ENCODE data around the gene OMA1.

OMA1 gene

GRCh38 chr1:58457023-58457635 lies 89.4 kb downstream of the OMA1 start:
- Histone ChIP-seq H3K9me3 (ENCODE audit: insufficient read depth, low read depth, low read length) (no peaks in the 10 kb centered on the region), H3K4me1 (ENCODE audit: insufficient read depth, low read length) (peaks cover 14% of the 10 kb centered on the region), H3K27me3 (ENCODE audit: insufficient read depth, low read length) (no peaks in the 10 kb centered on the region), H3K4me3 (ENCODE audit: low read length) (no peak overlapping the region), H3K9ac (ENCODE audit: low read depth, low read length) (no peak overlapping the region), H3K27ac (ENCODE audit: low read depth, low read length) (no peak overlapping the region), H3K36me3 (ENCODE audit: insufficient read depth, low read length) (no peaks in the 10 kb centered on the region)
- 93% methylated on average over 11 of the region's 11 CpGs for WGBS

- Histone ChIP-seq H3K27ac (ENCODE audit: low read depth, low read length) (no peak overlapping the region), H3K36me3 (ENCODE audit: insufficient read depth, low read length) (no peaks in the 10 kb centered on the region), H3K4me1 (ENCODE audit: insufficient read depth, low read length) (peaks cover 14% of the 10 kb centered on the region), H3K27me3 (ENCODE audit: insufficient read depth, low read length) (no peaks in the 10 kb centered on the region), H3K4me3 (ENCODE audit: low read length) (no peak overlapping the region), H3K9ac (ENCODE audit: low read depth, low read length) (no peak overlapping the region), H3K9me3 (ENCODE audit: insufficient read depth, low read depth, low read length) (no peaks in the 10 kb centered on the region)
- WGBS, result 86% methylated on average over 3 of the region's 3 CpGs
Measured at GRCh38 chr1:58456470-58456869, 90.1 kb downstream of the OMA1 start.

- 89% methylated on average over 6 of the region's 6 CpGs for WGBS
- H3K9ac ChIP-seq (ENCODE audit: low read depth, low read length), result no peak overlapping the region
- no peaks in the 10 kb centered on the region for H3K36me3 ChIP-seq (ENCODE audit: insufficient read depth, low read length)
- H3K4me1 ChIP-seq (ENCODE audit: insufficient read depth, low read length), result peaks cover 14% of the 10 kb centered on the region
- H3K9me3 ChIP-seq (ENCODE audit: insufficient read depth, low read depth, low read length), result no peaks in the 10 kb centered on the region
- H3K27ac ChIP-seq (ENCODE audit: low read depth, low read length), result no peak overlapping the region
- no peak overlapping the region for H3K4me3 ChIP-seq (ENCODE audit: low read length)
- H3K27me3 ChIP-seq (ENCODE audit: insufficient read depth, low read length), result no peaks in the 10 kb centered on the region
Measured at GRCh38 chr1:58454807-58455206, 91.7 kb downstream of the OMA1 start.

GRCh38 chr1:58454385-58454784 lies 92.1 kb downstream of the OMA1 start:
- 70% methylated on average over 11 of the region's 11 CpGs for whole genome bisulfite sequencing
- Histone ChIP-seq H3K4me3 (ENCODE audit: low read length) (no peak overlapping the region), H3K9me3 (ENCODE audit: insufficient read depth, low read depth, low read length) (no peaks in the 10 kb centered on the region), H3K27me3 (ENCODE audit: insufficient read depth, low read length) (no peaks in the 10 kb centered on the region), H3K9ac (ENCODE audit: low read depth, low read length) (no peak overlapping the region), H3K36me3 (ENCODE audit: insufficient read depth, low read length) (no peaks in the 10 kb centered on the region), H3K4me1 (ENCODE audit: insufficient read depth, low read length) (peaks cover 14% of the 10 kb centered on the region), H3K27ac (ENCODE audit: low read depth, low read length) (no peak overlapping the region)

GRCh38 chr1:58451560-58452191 lies 94.8 kb downstream of the OMA1 start:
- Histone ChIP-seq H3K4me1 (ENCODE audit: insufficient read depth, low read length) (peaks cover 28% of the 10 kb centered on the region), H3K9me3 (ENCODE audit: insufficient read depth, low read depth, low read length) (no peaks in the 10 kb centered on the region), H3K9ac (ENCODE audit: low read depth, low read length) (no peak overlapping the region), H3K36me3 (ENCODE audit: insufficient read depth, low read length) (no peaks in the 10 kb centered on the region), H3K27ac (ENCODE audit: low read depth, low read length) (no peak overlapping the region), H3K27me3 (ENCODE audit: insufficient read depth, low read length) (no peaks in the 10 kb centered on the region), H3K4me3 (ENCODE audit: low read length) (no peak overlapping the region)
- 91% methylated on average over 12 of the region's 14 CpGs for WGBS

GRCh38 chr1:58447886-58448285 lies 98.6 kb downstream of the OMA1 start:
- H3K27me3 ChIP-seq (ENCODE audit: insufficient read depth, low read length), result no peaks in the 10 kb centered on the region
- H3K4me3 ChIP-seq (ENCODE audit: low read length), result no peak overlapping the region
- no peaks in the 10 kb centered on the region for H3K36me3 ChIP-seq (ENCODE audit: insufficient read depth, low read length)
- H3K4me1 ChIP-seq (ENCODE audit: insufficient read depth, low read length), result peaks cover 19% of the 10 kb centered on the region
- H3K9me3 ChIP-seq (ENCODE audit: insufficient read depth, low read depth, low read length), result no peaks in the 10 kb centered on the region
- H3K9ac ChIP-seq (ENCODE audit: low read depth, low read length), result no peak overlapping the region
- no peak overlapping the region for H3K27ac ChIP-seq (ENCODE audit: low read depth, low read length)
- WGBS, result 79% methylated on average over 2 of the region's 2 CpGs

GRCh38 chr1:58447042-58447441 lies 99.5 kb downstream of the OMA1 start:
- 69% methylated on average over 3 of the region's 3 CpGs for WGBS
- no peak overlapping the region for H3K9ac ChIP-seq (ENCODE audit: low read depth, low read length)
- H3K4me1 ChIP-seq (ENCODE audit: insufficient read depth, low read length), result peaks cover 19% of the 10 kb centered on the region
- no peak overlapping the region for H3K4me3 ChIP-seq (ENCODE audit: low read length)
- H3K27me3 ChIP-seq (ENCODE audit: insufficient read depth, low read length), result no peaks in the 10 kb centered on the region
- no peaks in the 10 kb centered on the region for H3K36me3 ChIP-seq (ENCODE audit: insufficient read depth, low read length)
- H3K27ac ChIP-seq (ENCODE audit: low read depth, low read length), result no peak overlapping the region
- no peaks in the 10 kb centered on the region for H3K9me3 ChIP-seq (ENCODE audit: insufficient read depth, low read depth, low read length)

GRCh38 chr1:58446368-58446767 lies 100.2 kb downstream of the OMA1 start:
- Histone ChIP-seq H3K27me3 (ENCODE audit: insufficient read depth, low read length) (no peaks in the 10 kb centered on the region), H3K9me3 (ENCODE audit: insufficient read depth, low read depth, low read length) (no peaks in the 10 kb centered on the region), H3K9ac (ENCODE audit: low read depth, low read length) (no peak overlapping the region), H3K36me3 (ENCODE audit: insufficient read depth, low read length) (no peaks in the 10 kb centered on the region), H3K4me3 (ENCODE audit: low read length) (no peak overlapping the region), H3K27ac (ENCODE audit: low read depth, low read length) (no peak overlapping the region), H3K4me1 (ENCODE audit: insufficient read depth, low read length) (peaks cover 19% of the 10 kb centered on the region)

- Histone ChIP-seq H3K9me3 (ENCODE audit: insufficient read depth, low read depth, low read length) (no peaks in the 10 kb centered on the region), H3K27ac (ENCODE audit: low read depth, low read length) (no peak overlapping the region), H3K36me3 (ENCODE audit: insufficient read depth, low read length) (no peaks in the 10 kb centered on the region), H3K4me1 (ENCODE audit: insufficient read depth, low read length) (peaks cover 19% of the 10 kb centered on the region), H3K9ac (ENCODE audit: low read depth, low read length) (no peak overlapping the region), H3K27me3 (ENCODE audit: insufficient read depth, low read length) (no peaks in the 10 kb centered on the region), H3K4me3 (ENCODE audit: low read length) (no peak overlapping the region)
- 89% methylated on average over 3 of the region's 4 CpGs for WGBS
Measured at GRCh38 chr1:58443986-58444868, 102.3 kb downstream of the OMA1 start.

GRCh38 chr1:58442114-58442513 lies 104.4 kb downstream of the OMA1 start:
- WGBS, result 95% methylated on average over 6 of the region's 6 CpGs
- H3K4me1 ChIP-seq (ENCODE audit: insufficient read depth, low read length), result peaks cover 14% of the 10 kb centered on the region; the same call in 1 of the 2 replicates
- H3K27ac ChIP-seq (ENCODE audit: low read depth, low read length), result no peak overlapping the region
- H3K4me3 ChIP-seq (ENCODE audit: low read length), result no peak overlapping the region
- no peaks in the 10 kb centered on the region for H3K27me3 ChIP-seq (ENCODE audit: insufficient read depth, low read length)
- H3K9ac ChIP-seq (ENCODE audit: low read depth, low read length), result no peak overlapping the region
- no peaks in the 10 kb centered on the region for H3K9me3 ChIP-seq (ENCODE audit: insufficient read depth, low read depth, low read length)
- no peaks in the 10 kb centered on the region for H3K36me3 ChIP-seq (ENCODE audit: insufficient read depth, low read length)

GRCh38 chr1:58441699-58442098 lies 104.8 kb downstream of the OMA1 start:
- Histone ChIP-seq H3K27ac (ENCODE audit: low read depth, low read length) (no peak overlapping the region), H3K36me3 (ENCODE audit: insufficient read depth, low read length) (no peaks in the 10 kb centered on the region), H3K9me3 (ENCODE audit: insufficient read depth, low read depth, low read length) (no peaks in the 10 kb centered on the region), H3K27me3 (ENCODE audit: insufficient read depth, low read length) (no peaks in the 10 kb centered on the region), H3K4me1 (ENCODE audit: insufficient read depth, low read length) (peaks cover 10% of the 10 kb centered on the region; the same call in 1 of the 2 replicates), H3K9ac (ENCODE audit: low read depth, low read length) (no peak overlapping the region), H3K4me3 (ENCODE audit: low read length) (no peak overlapping the region)
- WGBS, result 96% methylated on average over 10 of the region's 10 CpGs

All from HUES64 (cell line).